PFSK-1 (cell line): ENCODE data around the gene C6orf132.

Experiments
- SIN3A ChIP-seq: IDR thresholded peaks from 2 replicates; pipeline ENCODE4 v1.6.1; 2012; ENCODE audit warnings: mild to moderate bottlenecking, low read length, moderate library complexity, borderline replicate concordance; ENCODE audit not compliant: insufficient read depth
- TAF1 ChIP-seq: IDR thresholded peaks from 2 replicates; pipeline ENCODE4 v1.6.1; 2012; ENCODE audit warnings: low read length, control low read depth, borderline replicate concordance; ENCODE audit not compliant: insufficient read depth

- TF ChIP-seq TAF1 (no peak), SIN3A (no peak)
Measured at GRCh38 chr6:42084889-42085288, 57.5 kb downstream of the C6orf132 start.
